Kasumi-1 (cell line): Measurements from ENCODE around the gene ATG12.
A peak's percentile ranks its signal among the peaks of the same experiment; 100 is the strongest.
"Not testable (repeated sequence)": the region's sequence is repeated elsewhere in the genome, so short reads cannot be mapped to it uniquely, and the experiment has no call there.

Experiments
- DNase-seq, 2 experiments: peaks; one replicate each; lab custom pipeline; 2025; lab: John Stamatoyannopoulos, UW

The ATG12 gene

DNA sequence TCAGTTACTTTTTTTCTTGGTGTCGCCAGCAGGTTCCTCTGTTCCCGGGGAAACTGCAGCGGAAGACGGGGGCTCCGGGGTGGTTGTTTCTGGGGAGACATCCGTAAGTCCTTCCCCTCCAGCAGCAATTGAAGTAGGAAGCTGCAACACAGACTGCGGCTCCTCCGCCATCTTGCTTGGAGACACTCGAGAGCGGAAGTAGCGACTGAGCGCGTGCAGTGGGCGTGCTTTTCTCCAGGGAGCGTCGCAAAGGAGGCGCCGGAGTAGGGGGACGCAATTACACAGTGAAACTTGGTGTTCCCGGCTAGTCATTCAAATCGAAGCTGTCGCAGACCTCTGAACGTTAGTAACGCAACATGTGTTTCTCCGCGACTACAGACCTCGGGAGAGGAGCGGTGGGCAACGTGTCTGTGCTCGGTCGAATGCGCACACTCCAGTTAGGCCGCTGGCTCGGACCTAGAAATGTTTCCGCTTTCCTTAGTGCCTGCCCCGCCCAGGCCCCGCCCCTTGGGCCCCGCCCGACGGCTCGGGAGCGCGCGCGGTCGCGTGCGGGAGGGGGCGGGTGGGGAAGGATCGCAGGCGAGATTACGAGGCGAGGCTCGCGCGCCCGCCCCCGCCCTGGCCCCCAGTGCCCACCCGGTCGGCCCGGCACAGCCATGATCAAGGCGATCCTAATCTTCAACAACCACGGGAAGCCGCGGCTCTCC is at the start of gene ATG12, which contains the start of gene AP3S1:
Gene ATG12 (minus strand): TSS at position 184 of the 707 bp plus-strand sequence. CDS start 13 bp downstream, at position 171.
Gene AP3S1 (plus strand): TSS at position 554 of the 707 bp plus-strand sequence. CDS start 103 bp downstream, at position 657.
- peak; percentile 93 to 96 for DNase-seq

DNA sequence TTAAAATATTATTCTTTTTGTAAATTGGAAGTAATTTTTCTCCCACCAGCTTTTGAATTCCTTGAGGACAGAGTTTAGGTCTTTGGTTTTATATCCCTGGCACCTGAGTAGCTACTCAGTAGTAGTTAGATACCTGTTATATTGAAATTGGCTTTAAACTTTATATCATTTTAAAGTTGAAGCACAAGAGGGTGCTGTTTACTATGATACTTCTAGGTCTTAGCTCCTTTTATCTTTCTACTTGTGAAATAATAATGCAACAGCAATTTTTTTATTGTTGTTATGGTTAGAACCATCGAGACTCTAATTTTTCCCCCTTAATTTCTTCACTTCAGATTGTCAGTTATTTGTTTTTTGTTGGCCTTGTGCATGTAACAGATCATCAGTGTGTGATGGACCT is 46.7 kb upstream of the ATG12 start:
- peak; percentile 51 to 64 for DNase-seq

DNA sequence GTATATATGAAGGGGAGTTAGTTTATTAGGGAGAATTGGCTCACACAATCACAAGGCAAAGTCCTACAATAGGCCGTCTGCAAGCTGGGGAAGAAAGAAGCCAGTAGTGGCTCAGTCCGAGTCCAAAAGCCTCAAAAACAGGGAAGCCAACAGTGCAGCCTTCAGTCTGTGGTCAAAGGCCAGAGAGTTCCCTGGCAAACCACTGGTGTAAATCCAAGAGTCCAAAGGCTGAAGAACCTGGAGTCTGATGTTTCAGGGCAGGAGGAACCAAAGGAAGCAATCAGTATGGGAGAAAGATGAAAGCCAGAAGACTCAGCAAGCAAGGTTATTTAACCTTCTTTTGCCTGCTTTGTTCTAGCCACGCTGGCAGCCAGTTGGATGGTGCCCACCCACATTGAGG is 43.8 kb upstream of the ATG12 start:
- DNase-seq, result not testable (repeated sequence)

DNA sequence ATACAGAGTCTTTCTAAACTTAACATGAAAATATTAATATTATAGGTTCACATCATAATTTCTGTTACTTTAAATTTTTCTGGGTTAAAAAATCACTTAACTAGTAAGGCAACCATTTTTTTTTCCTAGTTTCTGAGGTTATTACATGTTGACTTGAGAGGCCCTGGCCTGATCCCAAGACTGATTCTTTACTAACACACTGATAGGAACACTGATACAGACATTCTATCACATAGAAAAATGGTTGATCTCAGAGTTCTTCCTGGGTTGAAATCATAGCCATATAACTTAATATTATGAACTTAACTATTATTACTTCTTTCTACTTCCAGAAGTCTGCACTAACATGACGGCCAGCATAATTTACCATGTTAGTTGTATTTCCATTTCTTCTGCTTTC is 43.3 kb upstream of the ATG12 start:
- no peak for DNase-seq

DNA sequence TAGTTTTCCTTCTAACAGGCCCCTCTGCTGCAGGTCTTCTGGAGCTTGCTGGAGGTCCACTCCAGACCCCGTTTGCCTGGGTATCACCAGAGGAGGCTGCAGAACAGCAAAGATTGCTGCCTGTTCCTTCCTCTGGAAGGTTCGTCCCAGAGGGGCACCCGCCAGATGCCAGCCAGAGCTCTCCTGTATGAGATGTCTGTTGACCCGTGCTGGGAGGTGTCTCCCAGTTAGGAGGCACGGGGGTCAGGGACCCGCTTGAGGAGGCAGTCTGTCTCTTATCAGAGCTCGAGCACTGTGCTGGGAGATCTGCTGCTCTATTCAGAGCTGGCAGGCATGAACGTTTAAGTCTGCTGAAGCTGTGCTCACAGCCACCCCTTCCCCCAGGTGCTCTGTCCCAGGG is 41.1 kb upstream of the ATG12 start:
- not testable (repeated sequence) for DNase-seq

DNA sequence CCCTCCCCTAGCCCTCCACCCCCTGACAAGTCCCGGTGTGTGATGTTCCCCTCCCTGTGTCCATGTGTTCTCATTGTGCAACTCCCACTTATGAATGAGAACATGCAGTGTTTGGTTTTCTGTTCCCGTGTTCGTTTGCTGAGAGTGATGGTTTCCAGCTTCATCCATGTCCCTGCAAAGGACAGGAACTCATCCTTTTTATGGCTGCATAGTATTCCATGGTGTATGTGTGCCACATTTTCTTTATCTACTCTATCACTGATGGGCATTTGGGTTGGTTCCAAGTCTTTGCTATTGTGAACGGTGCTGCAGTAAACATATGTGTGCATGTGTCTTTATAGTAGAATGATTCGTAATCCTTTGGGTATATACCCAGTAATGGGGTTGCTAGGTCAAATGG is 36.0 kb upstream of the ATG12 start:
- not testable (repeated sequence) for DNase-seq

DNA sequence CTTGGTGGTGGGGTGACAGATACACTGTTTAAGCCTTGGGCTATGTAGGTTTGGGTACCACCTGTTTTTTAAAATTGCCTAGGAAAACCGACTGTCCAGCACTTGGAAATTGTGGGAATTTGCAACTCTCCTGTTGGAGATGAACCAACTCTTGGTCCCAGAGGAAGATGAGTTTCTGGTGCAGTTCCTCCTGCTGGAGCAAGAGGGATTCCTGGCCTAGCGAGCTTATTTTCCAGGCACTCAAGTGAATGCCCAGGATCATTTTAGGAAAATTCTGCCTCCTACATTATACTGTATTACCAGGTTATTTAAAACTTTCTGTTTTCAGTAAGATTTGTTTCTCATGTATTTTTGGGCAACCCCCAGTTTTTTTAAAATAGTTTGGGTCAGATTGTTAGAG is 34.1 kb upstream of the ATG12 start:
- DNase-seq, result no peak

DNA sequence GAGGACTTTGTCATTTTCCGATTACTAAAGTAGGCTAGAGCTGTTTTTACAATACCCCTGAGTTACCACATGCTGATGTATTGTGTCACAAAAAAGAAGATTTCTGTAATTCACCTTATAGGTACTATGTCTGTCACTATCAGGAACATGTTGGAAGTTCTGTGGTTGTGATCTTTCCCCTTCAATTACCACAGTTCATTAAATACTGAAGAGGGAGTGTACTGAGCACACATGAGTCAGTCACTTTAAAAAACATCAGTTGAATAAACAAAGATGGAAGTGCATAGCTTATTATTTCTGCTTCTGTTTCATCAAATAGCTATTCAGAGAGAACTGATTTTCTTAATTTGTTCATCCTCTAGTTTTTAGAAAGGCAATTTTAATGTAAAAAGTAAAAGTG is 32.0 kb upstream of the ATG12 start:
- DNase-seq, result no peak

DNA sequence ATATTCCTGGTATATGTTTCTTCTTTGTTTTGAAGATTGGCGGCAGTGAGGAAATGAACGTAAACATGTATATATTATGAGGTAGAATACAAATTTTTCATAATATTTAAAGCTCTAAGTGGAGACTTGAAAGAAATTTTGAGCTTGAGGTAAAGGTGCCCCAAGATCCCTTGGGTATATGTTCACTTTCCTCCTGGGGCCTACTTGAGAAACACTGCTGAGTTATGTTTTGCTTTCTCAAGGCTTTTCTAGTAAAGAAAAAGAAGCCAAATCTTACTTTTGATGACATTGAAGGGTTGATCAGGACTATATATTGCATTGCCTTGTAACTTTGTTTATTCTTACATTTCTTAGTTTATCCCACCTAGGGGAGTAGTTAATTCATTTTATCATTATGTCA is 31.1 kb upstream of the ATG12 start:
- no peak for DNase-seq

DNA sequence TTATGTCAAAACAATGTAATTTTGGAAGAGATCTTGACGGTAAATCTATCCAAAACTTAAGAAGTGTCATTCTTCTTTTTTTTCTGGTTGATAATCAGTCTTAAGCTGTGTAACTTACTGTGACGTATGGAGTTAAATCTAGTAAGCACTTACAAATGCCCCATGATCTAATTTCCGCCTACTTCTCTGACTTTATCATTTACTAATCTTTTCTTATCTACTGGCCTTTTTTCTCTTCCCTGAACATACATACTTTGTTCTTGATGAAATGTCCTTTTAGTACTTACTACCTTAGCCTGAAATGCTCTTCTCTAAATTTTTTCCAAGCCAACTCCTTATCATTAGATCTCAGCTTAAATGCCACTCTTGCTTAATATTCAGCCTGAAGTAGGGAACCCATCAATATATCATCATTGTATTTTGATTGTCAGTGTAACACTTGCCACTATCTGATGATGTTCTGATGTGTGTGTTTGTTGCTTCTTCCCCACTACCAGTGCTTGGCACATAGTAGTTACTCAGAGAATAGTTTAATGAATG is 28.0 kb upstream of the ATG12 start:
- no peak for DNase-seq

DNA sequence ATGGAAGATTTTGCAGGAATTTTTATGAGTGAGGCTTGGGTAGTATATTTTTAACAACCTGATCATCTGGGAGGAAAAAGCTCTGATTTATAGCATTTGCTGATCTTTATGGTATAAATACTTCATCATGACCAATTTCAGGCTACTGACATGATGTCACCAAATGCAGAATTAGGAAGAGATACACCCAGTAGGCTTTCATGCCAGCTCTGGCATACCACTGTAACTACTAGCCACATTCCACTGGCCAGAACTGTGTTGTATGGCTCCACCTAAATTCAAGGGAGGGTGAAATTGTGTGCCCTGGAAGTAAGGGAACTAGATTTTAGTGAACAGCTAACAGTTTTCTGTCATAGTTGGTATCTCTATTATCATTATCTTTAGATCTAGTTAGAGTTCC is 18.0 kb upstream of the ATG12 start:
- no peak for DNase-seq

DNA sequence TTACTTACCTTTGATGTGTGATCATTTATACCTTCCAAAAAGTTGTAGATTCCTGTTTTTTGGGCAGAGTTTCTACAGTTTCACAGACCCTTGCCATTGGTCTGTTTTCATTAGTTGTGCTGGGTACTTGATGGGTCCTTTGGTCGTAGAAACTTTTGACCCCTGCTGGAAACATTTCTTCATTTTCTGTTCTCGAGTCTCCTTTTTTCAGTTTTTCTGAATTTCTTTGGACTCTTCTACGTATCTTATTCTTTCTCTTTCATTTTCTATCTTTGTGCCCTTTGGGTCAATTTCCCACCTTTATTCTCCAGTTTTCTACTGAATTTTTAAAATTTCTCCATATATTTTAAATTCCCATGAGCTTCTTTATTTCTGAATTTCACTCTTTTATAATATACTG is 17.0 kb upstream of the ATG12 start:
- no peak for DNase-seq

DNA sequence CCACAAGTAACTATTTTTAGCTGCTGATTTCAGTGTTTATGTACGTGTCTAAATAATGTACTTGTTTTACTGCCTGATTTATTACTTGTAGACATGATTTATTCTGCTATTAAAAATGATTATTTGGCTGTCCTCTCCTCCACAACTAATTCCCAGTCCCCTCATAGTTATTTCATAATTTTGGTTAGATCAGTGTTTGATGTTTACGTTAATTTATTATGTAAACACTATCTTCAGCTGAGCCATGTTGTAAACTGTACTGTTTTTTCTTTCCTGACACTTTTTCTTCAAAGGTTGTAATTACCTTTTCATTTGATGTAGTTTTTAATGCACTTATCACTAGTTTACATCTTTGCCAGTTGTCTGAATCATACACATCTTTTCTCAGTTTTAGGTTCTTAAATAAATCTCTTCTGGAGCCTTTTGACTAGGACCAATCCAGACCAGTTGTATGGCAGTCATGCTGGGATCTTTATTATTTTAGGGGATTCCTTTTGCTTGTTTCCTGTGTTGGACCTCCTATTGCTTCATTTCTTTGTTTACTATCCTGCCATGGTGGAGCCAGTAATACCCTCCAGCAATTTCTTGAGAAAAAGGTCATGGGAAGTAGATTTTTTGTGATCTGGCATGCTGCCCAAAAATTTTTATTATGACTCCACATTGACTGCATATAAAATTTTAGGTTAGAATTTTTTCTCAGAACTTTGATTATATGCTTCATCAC is 16.4 kb upstream of the ATG12 start:
- no peak for DNase-seq

DNA sequence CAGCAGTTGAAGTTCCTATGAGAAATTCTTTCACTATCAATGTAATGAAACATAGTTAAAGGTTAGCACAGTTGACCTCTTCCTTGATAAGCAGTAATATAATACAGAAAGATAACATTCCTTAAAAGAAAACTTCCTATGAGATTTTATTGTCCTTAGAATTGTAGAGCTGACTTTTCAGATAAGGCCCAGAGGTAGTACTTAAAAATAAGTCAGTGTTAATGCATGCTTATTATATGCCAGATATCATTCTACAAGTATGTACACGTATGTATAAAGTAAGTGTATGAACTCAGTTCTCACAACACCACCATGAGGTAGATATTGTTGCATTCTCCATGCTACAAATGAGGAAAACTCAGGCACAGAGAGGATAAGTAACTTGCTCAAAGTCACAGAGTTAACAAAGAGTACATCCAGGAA is 15.7 kb upstream of the ATG12 start:
- DNase-seq, result no peak

DNA sequence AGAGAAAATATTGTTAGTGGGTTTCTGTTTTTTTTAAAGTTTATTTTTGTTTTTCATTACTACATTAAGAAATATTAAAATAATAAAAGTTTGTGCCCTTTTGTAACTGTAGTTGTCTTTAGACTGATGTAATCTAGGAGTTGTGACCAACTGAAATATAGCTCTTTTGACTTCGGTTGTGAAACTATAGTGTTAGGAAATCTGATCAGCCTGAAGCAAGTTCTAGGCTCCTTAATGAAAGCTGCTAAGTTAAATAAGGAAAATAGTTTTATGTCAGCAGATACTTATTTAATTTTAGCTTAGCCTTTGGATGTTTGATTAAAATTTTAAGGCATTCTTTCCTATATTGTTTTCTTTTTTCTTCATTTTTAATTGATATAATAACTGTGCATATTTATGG is 14.6 kb upstream of the ATG12 start:
- DNase-seq, result peak in 1 of 2 experiments; percentile 14

DNA sequence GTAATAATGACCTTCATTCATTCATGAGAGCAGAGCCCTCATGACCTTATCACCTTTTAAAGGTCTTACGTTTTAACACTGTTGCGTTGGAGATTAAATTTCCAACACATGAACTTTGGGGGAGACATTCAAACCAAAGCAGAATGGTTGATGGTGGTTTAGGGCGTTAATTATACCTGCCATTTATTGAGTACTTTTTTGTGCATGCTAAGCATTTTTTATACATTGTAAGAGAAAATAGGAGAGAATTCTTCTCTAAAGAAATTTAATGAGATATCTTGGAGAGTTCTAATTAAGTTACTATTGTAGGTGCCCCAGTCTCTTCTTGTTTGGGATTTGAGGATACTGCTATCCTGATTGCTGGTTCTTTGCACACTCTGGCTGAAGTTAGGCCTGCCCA is 12.8 kb upstream of the ATG12 start:
- DNase-seq, result no peak

DNA sequence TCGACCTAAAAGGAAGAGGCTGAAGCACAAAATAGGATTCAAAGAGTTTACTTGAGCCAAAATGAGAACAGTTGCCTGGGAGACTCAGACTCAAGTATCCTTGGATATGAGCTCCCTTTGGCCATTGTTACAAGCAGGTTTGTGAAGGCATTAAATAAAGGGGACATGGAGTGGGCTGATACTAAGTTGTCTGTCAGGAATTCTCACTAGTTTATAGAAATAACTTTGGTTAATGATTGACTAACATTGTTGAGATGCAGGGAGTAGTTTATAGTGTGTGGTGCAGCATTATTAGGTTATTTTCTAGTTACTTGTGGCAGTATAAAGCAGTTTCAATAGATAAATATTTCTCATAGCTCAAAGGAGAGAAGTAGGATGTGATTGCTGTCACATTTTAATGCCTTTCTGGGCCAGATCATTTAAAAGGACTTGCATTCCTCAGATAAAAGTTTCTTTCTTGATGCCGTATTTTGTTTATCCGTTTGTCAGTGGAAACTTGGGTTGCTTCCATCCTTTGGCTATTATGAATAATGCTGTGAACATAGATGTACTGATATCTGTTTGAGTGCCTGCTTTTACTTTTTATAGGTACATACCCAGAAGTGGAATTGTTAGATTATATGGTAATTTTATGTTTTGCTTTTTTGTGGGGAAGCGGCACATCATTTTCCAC is 9.5 kb upstream of the ATG12 start:
- DNase-seq, result no peak

DNA sequence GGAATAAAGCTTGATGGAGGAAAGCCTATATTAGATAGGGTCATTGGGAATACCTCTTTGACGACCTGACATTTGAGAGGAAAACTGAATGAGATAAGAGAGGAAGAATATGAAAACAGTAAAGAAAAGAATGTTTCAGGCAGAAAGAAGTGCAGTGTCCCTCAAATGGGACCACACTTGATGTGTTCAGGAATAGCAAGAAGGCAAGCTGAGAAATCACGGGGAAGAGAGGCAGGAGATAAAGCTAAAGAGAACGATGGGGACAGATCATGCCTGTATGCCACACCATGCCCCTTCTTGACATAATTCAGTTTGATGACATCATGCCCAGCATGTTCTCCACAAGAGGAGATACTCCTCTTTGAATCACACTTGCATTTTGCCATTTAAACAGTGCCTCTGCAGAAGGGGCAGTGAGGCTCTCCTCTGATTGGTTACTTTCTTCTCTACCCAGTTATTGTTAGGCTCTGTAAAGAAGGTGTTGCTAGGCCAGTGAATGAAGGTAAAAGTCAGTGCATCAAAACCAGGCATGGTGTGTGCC is 8.0 kb upstream of the ATG12 start:
- DNase-seq, result no peak

DNA sequence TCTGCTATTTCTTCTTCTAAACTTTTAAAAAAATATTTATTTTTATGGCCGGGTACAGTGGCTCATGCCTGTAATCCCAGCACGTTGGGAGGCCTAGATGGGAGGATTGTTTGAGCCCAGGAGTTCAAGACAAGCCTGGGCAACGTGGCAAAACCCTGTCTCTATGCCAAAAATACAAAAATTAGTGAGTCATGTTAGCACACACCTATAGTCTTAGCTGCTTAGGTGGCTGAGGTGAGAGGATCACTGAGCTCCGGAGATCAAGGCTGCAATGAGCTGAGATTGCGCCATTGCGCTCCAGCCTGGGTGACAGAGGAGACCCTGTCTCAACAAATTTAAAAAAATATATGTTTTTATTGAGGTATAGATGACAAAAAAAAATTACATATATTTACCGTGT is 5.9 kb upstream of the ATG12 start:
- DNase-seq, result no peak

DNA sequence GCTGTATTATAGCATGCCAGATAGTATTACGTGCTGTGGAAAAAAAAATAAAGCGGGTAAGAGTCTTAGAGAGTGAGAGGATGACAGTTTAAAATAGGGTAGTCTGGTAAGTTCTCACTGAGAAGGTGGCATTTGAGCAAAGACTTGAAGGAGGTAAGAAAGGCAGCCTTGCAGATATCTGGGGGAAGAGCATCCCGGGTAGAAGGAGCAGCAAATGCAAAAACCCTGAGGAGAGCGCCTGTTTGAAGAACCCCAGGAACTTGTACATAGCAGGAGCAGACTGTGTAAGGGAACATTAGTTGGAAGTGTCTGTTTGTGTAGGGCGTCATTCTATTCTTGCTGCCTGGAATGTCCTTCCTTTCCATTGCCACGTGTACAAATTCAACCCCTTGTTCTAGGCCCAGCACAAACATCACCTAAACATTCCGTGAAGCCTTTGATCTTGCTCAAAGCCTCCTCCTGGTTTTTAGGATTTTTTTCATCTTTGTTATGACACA is 3.0 kb upstream of the ATG12 start:
- DNase-seq, result no peak

DNA sequence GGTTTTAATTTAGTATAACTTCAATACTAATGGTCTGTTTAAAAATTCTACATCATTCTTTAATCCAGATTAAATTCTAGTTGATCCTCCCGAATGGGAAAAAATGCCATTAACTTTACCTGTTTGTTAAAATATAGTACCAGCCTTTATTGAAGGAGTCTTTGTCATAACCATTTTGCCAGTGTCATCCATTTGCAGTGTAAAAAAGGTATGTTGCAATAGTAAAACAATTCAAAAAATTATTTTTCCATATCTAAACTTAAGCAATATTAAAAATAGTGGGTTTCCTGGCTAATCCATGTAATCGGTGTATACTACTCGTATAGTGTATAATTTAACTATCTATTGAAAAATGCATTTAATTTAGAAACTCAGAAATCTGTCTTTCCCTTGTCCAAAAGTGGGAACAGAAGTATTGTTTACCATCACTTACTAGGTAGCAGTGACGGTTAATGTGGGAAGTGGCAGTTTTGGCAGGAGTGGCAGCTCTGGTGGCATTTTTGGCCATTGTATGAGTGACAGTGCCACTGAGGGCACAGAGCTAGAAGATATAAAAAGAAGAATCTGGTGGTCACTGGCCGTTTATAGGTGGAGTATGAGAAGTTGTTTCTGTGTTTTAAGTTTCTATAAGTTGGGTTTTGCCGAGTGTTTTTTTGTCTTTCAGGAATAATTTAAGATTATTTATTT is 2.2 kb upstream of the ATG12 start:
- DNase-seq, result no peak

DNA sequence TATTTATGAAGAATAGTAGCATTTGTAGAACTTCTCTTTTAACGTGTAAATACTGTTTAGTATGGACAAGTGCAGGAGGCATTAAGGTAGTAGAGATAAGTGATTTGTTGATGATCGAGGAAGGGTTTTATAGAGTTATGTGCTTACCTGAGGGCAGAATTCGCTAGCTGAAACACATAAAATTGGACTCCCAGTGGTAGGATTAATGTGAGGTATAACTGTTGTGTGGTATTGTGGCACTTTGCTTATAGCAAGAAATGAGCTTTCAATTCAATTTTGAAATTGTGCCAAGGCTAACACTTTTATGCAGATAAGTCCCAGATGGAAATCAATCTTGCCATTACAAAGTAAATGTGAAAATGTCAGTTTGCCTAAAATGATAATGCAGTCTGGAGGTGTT is 1.6 kb upstream of the ATG12 start:
- DNase-seq, result peak in 1 of 2 experiments; percentile 36
